Measurements from ENCODE around the gene RHD.
"Not testable (repeated sequence)": the region's sequence is repeated elsewhere in the genome, so short reads cannot be mapped to it uniquely, and the experiment has no call there.

The RHD gene

GRCh38 chr1:25256578-25256965 lies 15.7 kb upstream of the RHD start:
- DNase-seq = no peak

DNA sequence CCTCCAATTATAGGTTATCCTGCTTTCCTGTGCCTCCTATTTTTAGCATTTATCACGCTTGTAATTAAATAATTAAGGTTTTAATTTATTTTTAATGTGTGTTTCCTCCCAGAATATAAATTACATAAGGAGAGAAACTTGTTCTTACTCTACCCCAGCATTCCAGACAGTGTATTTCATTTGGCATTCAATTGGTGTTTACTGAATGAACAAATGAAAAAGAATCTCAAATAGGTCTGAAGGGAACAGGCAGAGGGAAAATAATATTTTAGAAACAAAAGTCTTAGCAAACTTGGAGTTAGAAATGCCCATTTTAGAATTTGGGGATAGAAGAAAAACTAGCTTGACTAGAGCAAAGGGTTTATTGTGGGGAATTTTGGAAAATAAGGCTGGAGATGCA lies 15.1 kb upstream of the RHD start:
- DNase-seq = no peak

GRCh38 chr1:25259813-25260212 lies 12.5 kb upstream of the RHD start:
- DNase-seq = not testable (repeated sequence)

GRCh38 chr1:25260336-25260735 lies 12.0 kb upstream of the RHD start:
- DNase-seq = not testable (repeated sequence)

DNA sequence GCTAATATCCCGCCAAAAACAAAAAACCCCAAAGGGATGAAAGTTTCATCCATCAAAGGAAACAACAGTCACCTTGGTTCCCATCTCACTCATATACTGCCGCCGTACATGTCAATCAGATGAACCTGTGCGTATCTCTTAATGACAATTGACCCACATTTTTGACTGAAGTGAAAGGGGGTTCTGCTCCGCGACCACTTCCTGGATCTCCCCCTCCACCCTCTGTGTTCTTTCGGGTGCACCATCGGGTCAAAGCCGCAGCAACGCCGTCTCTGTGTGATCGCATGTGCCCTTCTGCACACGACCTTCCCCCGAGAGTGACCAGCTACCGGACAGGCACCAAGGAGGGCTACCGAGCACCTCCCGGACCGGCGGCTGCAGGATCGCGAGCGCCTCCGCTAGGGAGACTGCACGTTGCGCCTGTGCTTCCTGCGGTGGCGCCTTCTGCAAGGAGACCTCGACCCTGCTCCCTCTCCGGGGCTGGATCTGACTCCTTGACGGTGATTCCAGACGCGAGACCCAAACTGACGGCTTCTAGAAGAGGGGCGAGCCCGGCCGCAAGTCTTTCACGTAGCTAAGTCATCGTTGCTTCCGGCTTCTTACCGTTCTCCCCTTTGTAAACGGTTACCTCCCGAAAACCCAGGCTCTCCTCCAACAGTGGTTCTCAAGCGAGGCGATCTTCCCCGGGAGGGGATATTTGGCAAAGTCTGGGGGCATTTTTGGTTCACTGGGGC lies 5.6 kb upstream of the RHD start:
- DNase-seq = not testable (repeated sequence)

GRCh38 chr1:25267288-25268142 lies 4.8 kb upstream of the RHD start:
- DNase-seq = peak in 46 of 58 donors; percentile 2 to 89 (median 58)

GRCh38 chr1:25268143-25268760 lies 4.1 kb upstream of the RHD start:
- not testable (repeated sequence) for DNase-seq

GRCh38 chr1:25275648-25276047 lies 3.3 kb downstream of the RHD start:
- not testable (repeated sequence) for DNase-seq

GRCh38 chr1:25277295-25277694 lies 5.0 kb downstream of the RHD start:
- DNase-seq = not testable (repeated sequence)

DNA sequence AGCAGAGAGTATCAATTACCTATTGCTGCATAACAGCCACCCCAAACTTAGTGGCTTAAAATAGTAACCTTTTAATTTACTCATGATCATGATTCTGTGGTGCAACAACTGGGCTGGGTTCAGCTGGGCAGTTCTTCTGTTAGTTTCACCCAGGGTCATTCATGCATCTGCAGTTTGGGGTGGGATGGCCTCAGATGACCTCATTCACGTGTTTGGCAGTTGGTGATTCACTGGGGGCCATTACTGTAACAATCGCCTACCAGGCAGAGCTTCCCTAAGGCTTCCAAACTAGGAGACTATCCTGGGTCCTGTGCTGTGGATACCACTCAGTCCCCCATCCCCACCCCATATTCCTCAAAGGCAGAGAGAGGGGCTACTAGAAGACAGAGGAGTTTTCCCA lies 6.0 kb downstream of the RHD start:
- not testable (repeated sequence) for DNase-seq

- not testable (repeated sequence) for DNase-seq
These were observed 6.5 kb downstream of the RHD start for GRCh38 chr1:25278790-25279189.

GRCh38 chr1:25279693-25280111 lies 7.4 kb downstream of the RHD start:
- peak in 1 of 58 donors; percentile 5 for DNase-seq

- not testable (repeated sequence) for DNase-seq
These were observed 13.6 kb downstream of the RHD start for GRCh38 chr1:25285862-25286261.

- not testable (repeated sequence) for DNase-seq
These were observed 14.9 kb downstream of the RHD start for GRCh38 chr1:25287164-25287563.

DNA sequence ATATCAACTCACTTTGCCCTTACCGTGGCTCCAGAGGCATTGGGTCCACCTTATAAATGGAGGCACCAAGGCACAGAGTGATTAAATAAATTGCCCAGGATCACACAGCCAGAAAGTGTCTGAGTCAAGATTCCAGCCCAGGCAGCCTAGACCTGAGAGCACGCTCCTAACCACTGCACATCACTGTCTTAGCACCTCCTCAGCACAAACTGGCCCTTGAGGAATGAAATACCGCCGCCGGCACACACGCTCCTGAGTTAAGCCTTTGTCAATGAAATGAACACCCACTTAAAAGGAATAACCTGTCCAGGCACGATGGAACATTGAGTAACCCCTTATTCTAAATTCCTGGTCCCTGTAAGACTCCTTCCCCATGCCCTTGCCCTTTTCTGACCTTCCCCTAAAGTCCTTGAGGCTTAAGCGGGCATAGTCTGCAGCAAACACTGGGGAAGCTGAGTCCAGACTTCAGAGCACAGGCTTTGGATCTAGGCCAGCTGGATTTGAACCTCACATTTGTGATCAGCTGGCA lies 16.3 kb downstream of the RHD start:
- not testable (repeated sequence) for DNase-seq

DNA sequence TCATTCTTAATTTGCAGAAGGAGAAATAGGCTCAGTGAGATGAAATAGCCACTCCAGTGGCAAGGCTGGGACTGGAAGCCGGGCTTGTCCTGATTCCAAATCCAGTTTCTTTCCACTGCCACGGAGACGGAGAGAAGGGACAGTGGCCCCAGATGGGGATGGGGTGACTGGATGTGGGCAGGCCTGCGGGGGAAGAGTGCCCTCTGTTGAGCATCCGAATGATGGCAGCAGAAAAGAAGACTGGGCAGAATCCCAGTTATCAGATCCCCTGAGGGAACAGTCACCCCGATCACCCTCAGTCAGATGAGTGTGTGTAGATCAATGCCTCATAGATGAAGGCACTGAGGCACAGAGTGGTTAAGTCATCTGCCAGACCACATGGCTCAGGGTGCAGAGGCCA lies 17.7 kb downstream of the RHD start:
- peak in 5 of 58 donors; percentile 10 to 30 (median 18) for DNase-seq

- not testable (repeated sequence) for DNase-seq
These were observed 21.1 kb downstream of the RHD start for GRCh38 chr1:25293426-25293825.

DNA sequence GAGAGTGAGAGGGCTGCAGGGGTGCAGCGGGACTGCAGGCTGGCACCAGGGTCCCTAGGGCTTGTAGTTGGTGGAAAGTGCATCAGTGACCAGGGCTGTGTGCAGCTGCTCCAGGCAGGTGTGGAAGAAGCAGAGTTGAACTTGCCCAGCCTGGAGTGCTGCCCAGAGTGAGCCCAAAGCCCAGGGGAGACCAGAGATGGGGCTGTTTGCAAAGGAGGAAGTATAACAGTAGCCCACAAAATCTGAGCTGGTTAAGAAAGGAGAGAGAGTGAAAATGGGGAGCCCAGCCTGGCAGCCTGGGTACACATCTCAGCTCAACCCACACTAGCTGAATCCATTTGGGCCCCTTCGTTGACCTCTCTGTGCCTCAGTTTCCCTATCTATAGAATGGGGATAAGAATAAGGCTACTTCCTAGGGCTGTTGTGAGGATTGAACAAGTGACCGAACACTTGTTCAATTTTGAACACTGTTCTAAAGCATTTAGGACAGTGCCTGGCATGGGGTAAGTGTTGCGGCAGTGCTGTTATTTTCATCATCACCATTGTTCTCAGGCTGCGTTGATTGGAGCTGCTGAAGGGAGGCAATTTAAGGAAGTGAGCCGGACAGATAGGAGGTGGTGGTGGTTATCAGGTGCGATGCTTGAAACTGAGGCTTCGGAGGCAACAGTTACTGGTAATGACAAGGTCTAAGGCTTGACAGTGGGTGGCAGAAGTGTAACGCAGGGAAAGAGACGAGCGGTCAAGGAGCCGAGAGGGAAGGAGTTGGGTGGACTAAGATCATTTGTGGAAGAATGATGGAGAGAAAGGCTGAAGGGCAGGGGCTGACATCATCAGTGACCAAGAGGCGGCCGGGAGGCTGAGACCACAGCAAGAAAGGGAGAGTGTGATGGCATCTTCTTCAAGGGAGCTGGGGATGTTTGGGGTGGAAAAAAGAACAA lies 22.8 kb downstream of the RHD start:
- not testable (repeated sequence) for DNase-seq

- DNase-seq = not testable (repeated sequence)
These were observed 24.2 kb downstream of the RHD start for GRCh38 chr1:25296501-25296900.

- DNase-seq = not testable (repeated sequence)
These were observed 28.4 kb downstream of the RHD start for GRCh38 chr1:25300729-25301128.
